Measurements from ENCODE around the gene SNX11.

GRCh38 chr17:48093341-48094045, 14.1 kb upstream of the SNX11 start:
- TF ChIP-seq TAF1 (IDR thresholded peaks at IDR 0.05; ENCODE audit: low read depth) (no peak), CTCF (IDR thresholded peaks at IDR 0.05; ENCODE audit: poor library complexity, severe bottlenecking) (no peak), POLR2AphosphoS5 (IDR thresholded peaks at IDR 0.05) (no peak), EP300 (conservative IDR thresholded peaks at IDR 0.05; ENCODE audit: poor library complexity, severe bottlenecking) (no peak), RAD21 (conservative IDR thresholded peaks at IDR 0.05) (no peak), EZH2 (IDR thresholded peaks at IDR 0.05; ENCODE audit: borderline replicate concordance, insufficient read depth, low read length, poor library complexity, severe bottlenecking) (no peak), REST (IDR thresholded peaks at IDR 0.05; ENCODE audit: borderline replicate concordance) (no peak), MXI1 (conservative IDR thresholded peaks at IDR 0.05; ENCODE audit: poor library complexity, severe bottlenecking) (no peak), SMC3 (conservative IDR thresholded peaks at IDR 0.05; ENCODE audit: poor library complexity) (no peak)

Measured in neural cell (in vitro differentiated cells).